Measurements from ENCODE around the gene ZNF19.

DNA sequence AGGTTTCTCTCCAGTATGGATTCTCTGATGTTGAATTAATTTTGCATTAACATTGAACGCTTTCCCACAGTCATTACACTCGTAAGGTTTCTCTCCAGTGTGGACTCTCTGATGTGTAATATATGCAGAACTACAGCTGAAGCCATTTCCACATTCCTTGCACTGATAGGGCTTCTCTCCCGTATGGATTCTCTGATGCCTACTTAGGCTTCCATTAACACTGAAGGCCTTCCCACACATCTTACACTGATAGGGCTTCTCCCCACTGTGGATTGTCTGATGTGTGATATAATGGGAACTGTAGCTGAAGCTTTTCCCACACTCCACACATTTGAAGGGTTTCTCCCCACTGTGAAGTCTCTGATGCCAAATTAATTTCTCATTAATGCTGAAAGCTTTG lies 40.1 kb downstream of the ZNF19 start:
- TF ChIP-seq, protein P1, sequence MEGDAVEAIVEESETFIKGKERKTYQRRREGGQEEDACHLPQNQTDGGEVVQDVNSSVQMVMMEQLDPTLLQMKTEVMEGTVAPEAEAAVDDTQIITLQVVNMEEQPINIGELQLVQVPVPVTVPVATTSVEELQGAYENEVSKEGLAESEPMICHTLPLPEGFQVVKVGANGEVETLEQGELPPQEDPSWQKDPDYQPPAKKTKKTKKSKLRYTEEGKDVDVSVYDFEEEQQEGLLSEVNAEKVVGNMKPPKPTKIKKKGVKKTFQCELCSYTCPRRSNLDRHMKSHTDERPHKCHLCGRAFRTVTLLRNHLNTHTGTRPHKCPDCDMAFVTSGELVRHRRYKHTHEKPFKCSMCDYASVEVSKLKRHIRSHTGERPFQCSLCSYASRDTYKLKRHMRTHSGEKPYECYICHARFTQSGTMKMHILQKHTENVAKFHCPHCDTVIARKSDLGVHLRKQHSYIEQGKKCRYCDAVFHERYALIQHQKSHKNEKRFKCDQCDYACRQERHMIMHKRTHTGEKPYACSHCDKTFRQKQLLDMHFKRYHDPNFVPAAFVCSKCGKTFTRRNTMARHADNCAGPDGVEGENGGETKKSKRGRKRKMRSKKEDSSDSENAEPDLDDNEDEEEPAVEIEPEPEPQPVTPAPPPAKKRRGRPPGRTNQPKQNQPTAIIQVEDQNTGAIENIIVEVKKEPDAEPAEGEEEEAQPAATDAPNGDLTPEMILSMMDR (IDR thresholded peaks at IDR 0.05) = no peak
- no peak for TF ChIP-seq POLR2A (IDR thresholded peaks at IDR 0.05)

Measured in testis (tissue), 2 donors.